ENCODE measurements around the gene ATF1. TPM values are rescaled to one million over a fixed set of nuclear protein-coding genes. Genes with fewer than 3 reads are reported as not detected.

The ATF1 gene
- total and polyA plus RNA-seq, 10 of the 15 experiments (the other 5 are each of a cell fraction or from before 2014, with no cell fraction given), result 15.4 to 92.0 (median 33.6) TPM

DNA sequence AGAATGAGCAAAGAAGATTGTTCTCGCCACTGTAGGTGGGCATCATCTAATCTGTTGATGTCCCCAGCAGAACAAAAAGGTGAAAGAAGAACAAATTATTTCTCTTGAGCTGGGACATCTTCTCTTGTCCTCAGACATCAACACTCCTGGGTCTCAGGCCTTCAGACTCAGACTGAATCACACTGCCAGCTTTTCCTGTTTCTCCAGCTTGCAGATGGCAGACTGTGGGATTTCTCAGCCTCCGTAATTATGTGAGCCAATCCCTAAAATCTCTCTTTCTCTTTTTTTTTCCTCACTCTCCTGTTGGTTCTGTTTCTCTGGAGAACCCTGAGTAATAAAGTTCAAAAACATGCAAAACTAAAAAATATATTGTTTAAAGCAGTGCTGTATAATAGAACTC, 75.1 kb downstream of the ATF1 start:
- TF ChIP-seq POLR2AphosphoS5 (IDR thresholded peaks at IDR 0.05; ENCODE audit: low read length), result no peak
- TF ChIP-seq NRF1 (conservative IDR thresholded peaks at IDR 0.05; ENCODE audit: low read depth, low read length), result no peak
- TF ChIP-seq PAX8 (IDR thresholded peaks at IDR 0.05), result no peak
- TF ChIP-seq, protein P1, sequence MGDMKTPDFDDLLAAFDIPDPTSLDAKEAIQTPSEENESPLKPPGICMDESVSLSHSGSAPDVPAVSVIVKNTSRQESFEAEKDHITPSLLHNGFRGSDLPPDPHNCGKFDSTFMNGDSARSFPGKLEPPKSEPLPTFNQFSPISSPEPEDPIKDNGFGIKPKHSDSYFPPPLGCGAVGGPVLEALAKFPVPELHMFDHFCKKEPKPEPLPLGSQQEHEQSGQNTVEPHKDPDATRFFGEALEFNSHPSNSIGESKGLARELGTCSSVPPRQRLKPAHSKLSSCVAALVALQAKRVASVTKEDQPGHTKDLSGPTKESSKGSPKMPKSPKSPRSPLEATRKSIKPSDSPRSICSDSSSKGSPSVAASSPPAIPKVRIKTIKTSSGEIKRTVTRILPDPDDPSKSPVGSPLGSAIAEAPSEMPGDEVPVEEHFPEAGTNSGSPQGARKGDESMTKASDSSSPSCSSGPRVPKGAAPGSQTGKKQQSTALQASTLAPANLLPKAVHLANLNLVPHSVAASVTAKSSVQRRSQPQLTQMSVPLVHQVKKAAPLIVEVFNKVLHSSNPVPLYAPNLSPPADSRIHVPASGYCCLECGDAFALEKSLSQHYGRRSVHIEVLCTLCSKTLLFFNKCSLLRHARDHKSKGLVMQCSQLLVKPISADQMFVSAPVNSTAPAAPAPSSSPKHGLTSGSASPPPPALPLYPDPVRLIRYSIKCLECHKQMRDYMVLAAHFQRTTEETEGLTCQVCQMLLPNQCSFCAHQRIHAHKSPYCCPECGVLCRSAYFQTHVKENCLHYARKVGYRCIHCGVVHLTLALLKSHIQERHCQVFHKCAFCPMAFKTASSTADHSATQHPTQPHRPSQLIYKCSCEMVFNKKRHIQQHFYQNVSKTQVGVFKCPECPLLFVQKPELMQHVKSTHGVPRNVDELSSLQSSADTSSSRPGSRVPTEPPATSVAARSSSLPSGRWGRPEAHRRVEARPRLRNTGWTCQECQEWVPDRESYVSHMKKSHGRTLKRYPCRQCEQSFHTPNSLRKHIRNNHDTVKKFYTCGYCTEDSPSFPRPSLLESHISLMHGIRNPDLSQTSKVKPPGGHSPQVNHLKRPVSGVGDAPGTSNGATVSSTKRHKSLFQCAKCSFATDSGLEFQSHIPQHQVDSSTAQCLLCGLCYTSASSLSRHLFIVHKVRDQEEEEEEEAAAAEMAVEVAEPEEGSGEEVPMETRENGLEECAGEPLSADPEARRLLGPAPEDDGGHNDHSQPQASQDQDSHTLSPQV (IDR thresholded peaks at IDR 0.05), result no peak
- TF ChIP-seq, protein P2, sequence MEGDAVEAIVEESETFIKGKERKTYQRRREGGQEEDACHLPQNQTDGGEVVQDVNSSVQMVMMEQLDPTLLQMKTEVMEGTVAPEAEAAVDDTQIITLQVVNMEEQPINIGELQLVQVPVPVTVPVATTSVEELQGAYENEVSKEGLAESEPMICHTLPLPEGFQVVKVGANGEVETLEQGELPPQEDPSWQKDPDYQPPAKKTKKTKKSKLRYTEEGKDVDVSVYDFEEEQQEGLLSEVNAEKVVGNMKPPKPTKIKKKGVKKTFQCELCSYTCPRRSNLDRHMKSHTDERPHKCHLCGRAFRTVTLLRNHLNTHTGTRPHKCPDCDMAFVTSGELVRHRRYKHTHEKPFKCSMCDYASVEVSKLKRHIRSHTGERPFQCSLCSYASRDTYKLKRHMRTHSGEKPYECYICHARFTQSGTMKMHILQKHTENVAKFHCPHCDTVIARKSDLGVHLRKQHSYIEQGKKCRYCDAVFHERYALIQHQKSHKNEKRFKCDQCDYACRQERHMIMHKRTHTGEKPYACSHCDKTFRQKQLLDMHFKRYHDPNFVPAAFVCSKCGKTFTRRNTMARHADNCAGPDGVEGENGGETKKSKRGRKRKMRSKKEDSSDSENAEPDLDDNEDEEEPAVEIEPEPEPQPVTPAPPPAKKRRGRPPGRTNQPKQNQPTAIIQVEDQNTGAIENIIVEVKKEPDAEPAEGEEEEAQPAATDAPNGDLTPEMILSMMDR (IDR thresholded peaks at IDR 0.05 in 2 of 3, conservative IDR thresholded peaks at IDR 0.05 in 1 of 3; ENCODE audit: control insufficient read depth in 2 of 3, extremely low read depth in 1 of 3, insufficient read depth in 1 of 3, low read depth in 3 of 3, low read length in 3 of 3), result no peak
- TF ChIP-seq ATF7 (IDR thresholded peaks at IDR 0.05; ENCODE audit: low read depth), result no peak
- no peak for TF ChIP-seq JUND (IDR thresholded peaks at IDR 0.05; ENCODE audit: low read depth, low read length)
- no peak for TF ChIP-seq FOS (IDR thresholded peaks at IDR 0.05; ENCODE audit: borderline replicate concordance, extremely low read depth, insufficient read length)
- TF ChIP-seq, protein P3, sequence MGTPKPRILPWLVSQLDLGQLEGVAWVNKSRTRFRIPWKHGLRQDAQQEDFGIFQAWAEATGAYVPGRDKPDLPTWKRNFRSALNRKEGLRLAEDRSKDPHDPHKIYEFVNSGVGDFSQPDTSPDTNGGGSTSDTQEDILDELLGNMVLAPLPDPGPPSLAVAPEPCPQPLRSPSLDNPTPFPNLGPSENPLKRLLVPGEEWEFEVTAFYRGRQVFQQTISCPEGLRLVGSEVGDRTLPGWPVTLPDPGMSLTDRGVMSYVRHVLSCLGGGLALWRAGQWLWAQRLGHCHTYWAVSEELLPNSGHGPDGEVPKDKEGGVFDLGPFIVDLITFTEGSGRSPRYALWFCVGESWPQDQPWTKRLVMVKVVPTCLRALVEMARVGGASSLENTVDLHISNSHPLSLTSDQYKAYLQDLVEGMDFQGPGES (IDR thresholded peaks at IDR 0.05), result no peak
- TF ChIP-seq EED (IDR thresholded peaks at IDR 0.05; ENCODE audit: low read depth), result no peak
- TF ChIP-seq, protein P4, sequence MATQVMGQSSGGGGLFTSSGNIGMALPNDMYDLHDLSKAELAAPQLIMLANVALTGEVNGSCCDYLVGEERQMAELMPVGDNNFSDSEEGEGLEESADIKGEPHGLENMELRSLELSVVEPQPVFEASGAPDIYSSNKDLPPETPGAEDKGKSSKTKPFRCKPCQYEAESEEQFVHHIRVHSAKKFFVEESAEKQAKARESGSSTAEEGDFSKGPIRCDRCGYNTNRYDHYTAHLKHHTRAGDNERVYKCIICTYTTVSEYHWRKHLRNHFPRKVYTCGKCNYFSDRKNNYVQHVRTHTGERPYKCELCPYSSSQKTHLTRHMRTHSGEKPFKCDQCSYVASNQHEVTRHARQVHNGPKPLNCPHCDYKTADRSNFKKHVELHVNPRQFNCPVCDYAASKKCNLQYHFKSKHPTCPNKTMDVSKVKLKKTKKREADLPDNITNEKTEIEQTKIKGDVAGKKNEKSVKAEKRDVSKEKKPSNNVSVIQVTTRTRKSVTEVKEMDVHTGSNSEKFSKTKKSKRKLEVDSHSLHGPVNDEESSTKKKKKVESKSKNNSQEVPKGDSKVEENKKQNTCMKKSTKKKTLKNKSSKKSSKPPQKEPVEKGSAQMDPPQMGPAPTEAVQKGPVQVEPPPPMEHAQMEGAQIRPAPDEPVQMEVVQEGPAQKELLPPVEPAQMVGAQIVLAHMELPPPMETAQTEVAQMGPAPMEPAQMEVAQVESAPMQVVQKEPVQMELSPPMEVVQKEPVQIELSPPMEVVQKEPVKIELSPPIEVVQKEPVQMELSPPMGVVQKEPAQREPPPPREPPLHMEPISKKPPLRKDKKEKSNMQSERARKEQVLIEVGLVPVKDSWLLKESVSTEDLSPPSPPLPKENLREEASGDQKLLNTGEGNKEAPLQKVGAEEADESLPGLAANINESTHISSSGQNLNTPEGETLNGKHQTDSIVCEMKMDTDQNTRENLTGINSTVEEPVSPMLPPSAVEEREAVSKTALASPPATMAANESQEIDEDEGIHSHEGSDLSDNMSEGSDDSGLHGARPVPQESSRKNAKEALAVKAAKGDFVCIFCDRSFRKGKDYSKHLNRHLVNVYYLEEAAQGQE (IDR thresholded peaks at IDR 0.05; ENCODE audit: low read depth, low read length), result no peak
- TF ChIP-seq EGR1 (IDR thresholded peaks at IDR 0.05; ENCODE audit: borderline replicate concordance in 1 of 2, low read depth in 2 of 2, low read length in 2 of 2), result no peak
- TF ChIP-seq ZNF207 (IDR thresholded peaks at IDR 0.05; ENCODE audit: borderline replicate concordance), result no peak
- no peak for TF ChIP-seq NFYB (IDR thresholded peaks at IDR 0.05; ENCODE audit: insufficient read depth, low read depth, low read length)
- Histone ChIP-seq H4K20me1 (ENCODE audit: control insufficient read depth, insufficient read depth) (no peaks in the 10 kb centered on the region), H3K4me2 (ENCODE audit: control insufficient read depth, insufficient read depth) (no peak overlapping the region), H3K36me3 (ENCODE audit: control insufficient read depth in 2 of 2, insufficient read depth in 2 of 2, low read length in 1 of 2) (no peaks in the 10 kb centered on the region), H3K9me3 (replicated peaks; ENCODE audit: control insufficient read depth, insufficient read depth, low read length) (peaks cover 5% of the 10 kb centered on the region), H3K79me2 (ENCODE audit: control insufficient read depth, insufficient read depth, low read length) (no peaks in the 10 kb centered on the region), H3K4me3 (no peak overlapping the region), H3K27ac (ENCODE audit: control insufficient read depth, insufficient read depth) (no peak overlapping the region), H3K9ac (ENCODE audit: control insufficient read depth, insufficient read depth, low read length) (no peak overlapping the region), H3K27me3 (replicated peaks in 1 of 2; ENCODE audit: control insufficient read depth in 2 of 2, insufficient read depth in 2 of 2, low read length in 1 of 2) (no peaks in the 10 kb centered on the region), H3K4me1 (ENCODE audit: control insufficient read depth, insufficient read depth, low read length) (no peaks in the 10 kb centered on the region), H2AFZ (ENCODE audit: control insufficient read depth, low read depth, low read length) (no peak overlapping the region)
- 68% methylated on average over 2 of the region's 2 CpGs for WGBS (ENCODE audit: insufficient coverage, insufficient replicate concordance, low lambda C conversion rate, missing lambda C conversion rate)
- in situ Hi-C loops (cut with MboI), result no loop called here
- ChIA-PET SMC1A (ENCODE audit: uncharacterized antibody, unreplicated experiment) (no interaction called here), POLR2A (no interaction called here), RAD21 (ENCODE audit: unreplicated experiment) (interaction anchor here (0.6 kb wide), 1 partner anchor 14 kb away, joined by 3 read pairs; no protein-coding TSS in a partner anchor), CTCF (interaction anchor here (0.7 to 1.0 kb wide), 2 partner anchors 12 to 88 kb away, joined by 3 read pairs; no protein-coding TSS in a partner anchor)
- ATAC-seq (no peak), FAIRE-seq (no peak), DNase-seq (ENCODE audit: low read depth, low spot score) (no peak)
- BruUV-seq (replicated peaks), result no TSS peak
- intact Hi-C loops (cut with micrococcal nuclease; ENCODE audit: unreplicated experiment), result no loop called here

All from GM12878 (cell line).